ENCODE results near the gene BCL2L11.

BCL2L11 gene

GRCh38 chr2:111143107-111143842 lies 22.6 kb downstream of the BCL2L11 start:
- no peaks in the 10 kb centered on the region for H3K27me3 ChIP-seq (ENCODE audit: insufficient read depth, poor library complexity, severe bottlenecking)
- DNase-seq (ENCODE audit: low read depth in 1 of 2, low spot score in 1 of 2), result no peak
- TF ChIP-seq, protein P1, sequence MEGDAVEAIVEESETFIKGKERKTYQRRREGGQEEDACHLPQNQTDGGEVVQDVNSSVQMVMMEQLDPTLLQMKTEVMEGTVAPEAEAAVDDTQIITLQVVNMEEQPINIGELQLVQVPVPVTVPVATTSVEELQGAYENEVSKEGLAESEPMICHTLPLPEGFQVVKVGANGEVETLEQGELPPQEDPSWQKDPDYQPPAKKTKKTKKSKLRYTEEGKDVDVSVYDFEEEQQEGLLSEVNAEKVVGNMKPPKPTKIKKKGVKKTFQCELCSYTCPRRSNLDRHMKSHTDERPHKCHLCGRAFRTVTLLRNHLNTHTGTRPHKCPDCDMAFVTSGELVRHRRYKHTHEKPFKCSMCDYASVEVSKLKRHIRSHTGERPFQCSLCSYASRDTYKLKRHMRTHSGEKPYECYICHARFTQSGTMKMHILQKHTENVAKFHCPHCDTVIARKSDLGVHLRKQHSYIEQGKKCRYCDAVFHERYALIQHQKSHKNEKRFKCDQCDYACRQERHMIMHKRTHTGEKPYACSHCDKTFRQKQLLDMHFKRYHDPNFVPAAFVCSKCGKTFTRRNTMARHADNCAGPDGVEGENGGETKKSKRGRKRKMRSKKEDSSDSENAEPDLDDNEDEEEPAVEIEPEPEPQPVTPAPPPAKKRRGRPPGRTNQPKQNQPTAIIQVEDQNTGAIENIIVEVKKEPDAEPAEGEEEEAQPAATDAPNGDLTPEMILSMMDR (IDR thresholded peaks at IDR 0.05; ENCODE audit: insufficient read depth, low read length), result no peak
- TF ChIP-seq GABPA (IDR thresholded peaks at IDR 0.05; ENCODE audit: low read depth) (no peak), SPI1 (IDR thresholded peaks at IDR 0.05; ENCODE audit: borderline replicate concordance, low read depth) (no peak), POLR2AphosphoS5 (IDR thresholded peaks at IDR 0.05; ENCODE audit: low read depth) (no peak)
- TF ChIP-seq, protein P2, sequence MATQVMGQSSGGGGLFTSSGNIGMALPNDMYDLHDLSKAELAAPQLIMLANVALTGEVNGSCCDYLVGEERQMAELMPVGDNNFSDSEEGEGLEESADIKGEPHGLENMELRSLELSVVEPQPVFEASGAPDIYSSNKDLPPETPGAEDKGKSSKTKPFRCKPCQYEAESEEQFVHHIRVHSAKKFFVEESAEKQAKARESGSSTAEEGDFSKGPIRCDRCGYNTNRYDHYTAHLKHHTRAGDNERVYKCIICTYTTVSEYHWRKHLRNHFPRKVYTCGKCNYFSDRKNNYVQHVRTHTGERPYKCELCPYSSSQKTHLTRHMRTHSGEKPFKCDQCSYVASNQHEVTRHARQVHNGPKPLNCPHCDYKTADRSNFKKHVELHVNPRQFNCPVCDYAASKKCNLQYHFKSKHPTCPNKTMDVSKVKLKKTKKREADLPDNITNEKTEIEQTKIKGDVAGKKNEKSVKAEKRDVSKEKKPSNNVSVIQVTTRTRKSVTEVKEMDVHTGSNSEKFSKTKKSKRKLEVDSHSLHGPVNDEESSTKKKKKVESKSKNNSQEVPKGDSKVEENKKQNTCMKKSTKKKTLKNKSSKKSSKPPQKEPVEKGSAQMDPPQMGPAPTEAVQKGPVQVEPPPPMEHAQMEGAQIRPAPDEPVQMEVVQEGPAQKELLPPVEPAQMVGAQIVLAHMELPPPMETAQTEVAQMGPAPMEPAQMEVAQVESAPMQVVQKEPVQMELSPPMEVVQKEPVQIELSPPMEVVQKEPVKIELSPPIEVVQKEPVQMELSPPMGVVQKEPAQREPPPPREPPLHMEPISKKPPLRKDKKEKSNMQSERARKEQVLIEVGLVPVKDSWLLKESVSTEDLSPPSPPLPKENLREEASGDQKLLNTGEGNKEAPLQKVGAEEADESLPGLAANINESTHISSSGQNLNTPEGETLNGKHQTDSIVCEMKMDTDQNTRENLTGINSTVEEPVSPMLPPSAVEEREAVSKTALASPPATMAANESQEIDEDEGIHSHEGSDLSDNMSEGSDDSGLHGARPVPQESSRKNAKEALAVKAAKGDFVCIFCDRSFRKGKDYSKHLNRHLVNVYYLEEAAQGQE (IDR thresholded peaks at IDR 0.05; ENCODE audit: insufficient replicate concordance, low read depth), result no peak
- no peak overlapping the region for H3K4me3 ChIP-seq (replicated peaks; ENCODE audit: insufficient read depth, low read length)
- no peak overlapping the region for H3K27ac ChIP-seq (replicated peaks)

- no peak for DNase-seq (ENCODE audit: low read depth in 1 of 2, low spot score in 1 of 2)
- Histone ChIP-seq H3K27ac (replicated peaks) (no peak overlapping the region), H3K4me3 (replicated peaks; ENCODE audit: insufficient read depth, low read length) (no peak overlapping the region), H3K27me3 (ENCODE audit: insufficient read depth, poor library complexity, severe bottlenecking) (no peaks in the 10 kb centered on the region)
- TF ChIP-seq SPI1 (IDR thresholded peaks at IDR 0.05; ENCODE audit: borderline replicate concordance, low read depth), result no peak
- no peak for TF ChIP-seq POLR2AphosphoS5 (IDR thresholded peaks at IDR 0.05; ENCODE audit: low read depth)
- TF ChIP-seq, protein P2 (IDR thresholded peaks at IDR 0.05; ENCODE audit: insufficient replicate concordance, low read depth), result no peak
- TF ChIP-seq, protein P1 (IDR thresholded peaks at IDR 0.05; ENCODE audit: insufficient read depth, low read length), result no peak
- no peak for TF ChIP-seq GABPA (IDR thresholded peaks at IDR 0.05; ENCODE audit: low read depth)
Observed at GRCh38 chr2:111143843-111144198, 23.1 kb downstream of the BCL2L11 start.

DNA sequence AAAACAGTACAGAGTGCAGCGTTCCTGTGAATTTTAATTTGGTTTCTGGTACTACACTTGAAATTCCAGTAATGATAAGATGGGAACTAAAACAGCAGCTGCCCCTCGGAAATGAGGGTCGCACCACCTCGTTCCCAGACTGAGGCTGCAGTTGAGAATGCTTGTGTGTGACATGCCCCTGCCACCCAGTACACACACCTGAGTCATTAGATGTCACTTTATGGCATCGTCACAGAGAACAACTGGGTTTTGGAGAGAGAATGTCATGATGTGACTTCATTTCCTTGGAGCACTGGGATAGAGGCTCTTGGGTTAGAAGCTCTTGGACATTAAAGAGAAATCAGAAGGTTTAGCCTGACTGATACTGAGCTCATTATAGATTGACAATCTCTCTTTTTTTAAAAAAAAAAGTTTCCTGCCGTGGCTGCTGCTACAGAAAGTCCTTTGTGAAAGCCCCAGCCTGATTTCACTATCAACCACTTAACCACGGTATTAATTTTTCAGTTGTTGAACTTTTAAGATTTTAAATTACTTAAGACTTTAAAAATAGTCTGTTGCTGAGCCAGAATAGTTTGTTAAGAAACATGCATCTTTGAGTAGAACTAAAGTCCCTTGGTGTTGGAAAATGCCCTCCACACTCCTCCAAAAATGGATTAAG lies 24.5 kb downstream of the BCL2L11 start:
- H3K4me3 ChIP-seq (replicated peaks; ENCODE audit: insufficient read depth, low read length), result no peak overlapping the region
- no peak for DNase-seq (ENCODE audit: low read depth in 1 of 2, low spot score in 1 of 2)
- TF ChIP-seq POLR2AphosphoS5 (IDR thresholded peaks at IDR 0.05; ENCODE audit: low read depth) (no peak), SPI1 (IDR thresholded peaks at IDR 0.05; ENCODE audit: borderline replicate concordance, low read depth) (no peak), GABPA (IDR thresholded peaks at IDR 0.05; ENCODE audit: low read depth) (no peak)
- TF ChIP-seq, protein P1 (IDR thresholded peaks at IDR 0.05; ENCODE audit: insufficient read depth, low read length), result no peak
- no peaks in the 10 kb centered on the region for H3K27me3 ChIP-seq (ENCODE audit: insufficient read depth, poor library complexity, severe bottlenecking)
- no peak overlapping the region for H3K27ac ChIP-seq (replicated peaks)

Measured in HL-60 (cell line).